ENCODE data around the gene MRPL43.

MRPL43 gene

DNA sequence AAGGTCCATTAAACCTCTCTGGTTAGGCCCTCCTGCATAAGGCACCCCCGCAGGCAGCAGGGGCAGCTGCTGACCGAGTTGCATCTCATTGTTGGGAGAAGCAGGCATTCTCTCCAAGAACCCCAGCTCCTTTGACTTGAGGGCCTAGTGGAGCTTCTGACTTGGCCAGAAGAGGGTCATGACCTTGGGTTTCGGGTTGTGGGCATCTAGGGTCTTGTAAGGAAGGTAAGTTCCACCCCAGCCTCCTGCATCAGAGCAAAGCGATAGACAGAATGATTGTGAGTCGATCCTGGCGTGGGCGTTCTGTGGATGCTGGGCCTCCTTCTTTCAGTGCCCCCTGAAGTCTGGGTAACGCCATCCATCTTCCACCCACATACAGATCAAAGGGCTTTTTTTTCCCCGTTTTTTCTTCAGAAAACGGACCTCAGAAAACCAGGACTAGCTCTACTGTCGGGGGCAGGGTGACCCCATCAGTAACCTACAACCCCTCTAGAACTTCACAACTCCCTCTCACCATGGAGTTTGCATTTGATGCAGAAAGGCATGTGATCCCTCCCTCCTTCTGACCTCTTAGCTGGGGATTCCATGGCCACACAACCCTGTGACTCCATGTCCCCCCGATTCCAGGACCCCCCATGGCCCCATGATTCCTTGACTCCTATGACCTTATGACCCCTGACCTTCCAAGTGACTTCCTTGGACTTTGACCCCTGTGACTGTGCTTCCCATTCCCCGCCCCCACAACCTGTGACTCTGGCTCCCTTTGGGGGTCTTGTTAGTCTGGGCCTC lies 15.0 kb downstream of the MRPL43 start:
- Mint-ChIP-seq H3K27ac (no peak overlapping the region), H3K36me3 (ENCODE audit: low read depth) (no peaks in the 10 kb centered on the region), H3K27me3 (ENCODE audit: low read depth, poor library complexity) (peaks cover 5% of the 10 kb centered on the region), H3K4me3 (peak overlapping the region; percentile 18), H3K4me1 (peaks cover 55% of the 10 kb centered on the region), H3K9me3 (no peaks in the 10 kb centered on the region)
- no peak for DNase-seq
- TF ChIP-seq, protein P1, sequence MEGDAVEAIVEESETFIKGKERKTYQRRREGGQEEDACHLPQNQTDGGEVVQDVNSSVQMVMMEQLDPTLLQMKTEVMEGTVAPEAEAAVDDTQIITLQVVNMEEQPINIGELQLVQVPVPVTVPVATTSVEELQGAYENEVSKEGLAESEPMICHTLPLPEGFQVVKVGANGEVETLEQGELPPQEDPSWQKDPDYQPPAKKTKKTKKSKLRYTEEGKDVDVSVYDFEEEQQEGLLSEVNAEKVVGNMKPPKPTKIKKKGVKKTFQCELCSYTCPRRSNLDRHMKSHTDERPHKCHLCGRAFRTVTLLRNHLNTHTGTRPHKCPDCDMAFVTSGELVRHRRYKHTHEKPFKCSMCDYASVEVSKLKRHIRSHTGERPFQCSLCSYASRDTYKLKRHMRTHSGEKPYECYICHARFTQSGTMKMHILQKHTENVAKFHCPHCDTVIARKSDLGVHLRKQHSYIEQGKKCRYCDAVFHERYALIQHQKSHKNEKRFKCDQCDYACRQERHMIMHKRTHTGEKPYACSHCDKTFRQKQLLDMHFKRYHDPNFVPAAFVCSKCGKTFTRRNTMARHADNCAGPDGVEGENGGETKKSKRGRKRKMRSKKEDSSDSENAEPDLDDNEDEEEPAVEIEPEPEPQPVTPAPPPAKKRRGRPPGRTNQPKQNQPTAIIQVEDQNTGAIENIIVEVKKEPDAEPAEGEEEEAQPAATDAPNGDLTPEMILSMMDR (IDR thresholded peaks at IDR 0.05) = no peak

DNA sequence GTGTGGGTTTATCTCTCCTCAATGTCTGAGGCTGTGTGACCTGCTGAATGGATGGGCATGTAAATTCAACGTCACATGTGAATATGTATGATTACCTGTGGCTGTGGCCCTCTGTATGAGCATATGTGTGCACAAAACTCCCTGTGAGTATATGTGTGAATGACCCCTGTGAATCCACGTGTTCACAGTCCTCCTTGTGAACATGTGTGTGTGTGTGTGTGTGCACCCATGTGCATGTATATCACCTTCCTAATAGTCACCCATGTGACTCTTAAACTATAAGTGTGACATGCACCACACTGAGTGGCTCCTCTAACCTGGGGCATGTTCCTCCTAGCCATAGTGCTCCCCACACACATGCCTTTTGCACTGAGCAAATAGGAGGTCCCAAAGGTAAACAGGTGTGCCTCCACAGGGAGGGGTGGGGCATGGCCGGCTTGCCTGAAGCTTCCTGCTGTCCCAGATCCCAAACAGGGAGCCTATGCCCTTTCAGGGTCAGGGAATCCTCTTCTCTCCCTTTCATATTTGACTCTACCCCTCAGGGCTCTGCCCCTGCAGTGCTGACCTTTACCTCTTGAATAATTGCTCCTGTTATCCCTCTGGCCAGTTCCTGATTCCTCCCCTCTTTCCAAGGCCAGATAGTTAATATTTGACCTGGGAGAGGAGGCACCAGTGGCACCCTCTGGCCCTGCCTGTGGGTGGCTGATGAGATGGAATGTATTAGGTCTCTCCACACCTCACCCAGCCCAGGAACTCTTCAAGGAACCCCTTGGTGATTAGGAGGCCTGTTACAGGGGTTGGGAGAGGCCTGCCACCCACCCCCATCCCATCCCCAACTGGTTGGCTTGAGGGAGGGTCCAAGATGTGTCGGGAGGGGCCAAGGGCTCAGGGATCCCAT lies 16.1 kb downstream of the MRPL43 start:
- DNase-seq = no peak
- H3K27ac Mint-ChIP-seq = no peak overlapping the region
- peak overlapping the region; percentile 79 for H3K4me3 Mint-ChIP-seq
- no peaks in the 10 kb centered on the region for H3K9me3 Mint-ChIP-seq
- peaks cover 5% of the 10 kb centered on the region for H3K27me3 Mint-ChIP-seq (ENCODE audit: low read depth, poor library complexity)
- TF ChIP-seq, protein P1 (IDR thresholded peaks at IDR 0.05) = no peak
- no peaks in the 10 kb centered on the region for H3K36me3 Mint-ChIP-seq (ENCODE audit: low read depth)
- H3K4me1 Mint-ChIP-seq = peaks cover 66% of the 10 kb centered on the region

DNA sequence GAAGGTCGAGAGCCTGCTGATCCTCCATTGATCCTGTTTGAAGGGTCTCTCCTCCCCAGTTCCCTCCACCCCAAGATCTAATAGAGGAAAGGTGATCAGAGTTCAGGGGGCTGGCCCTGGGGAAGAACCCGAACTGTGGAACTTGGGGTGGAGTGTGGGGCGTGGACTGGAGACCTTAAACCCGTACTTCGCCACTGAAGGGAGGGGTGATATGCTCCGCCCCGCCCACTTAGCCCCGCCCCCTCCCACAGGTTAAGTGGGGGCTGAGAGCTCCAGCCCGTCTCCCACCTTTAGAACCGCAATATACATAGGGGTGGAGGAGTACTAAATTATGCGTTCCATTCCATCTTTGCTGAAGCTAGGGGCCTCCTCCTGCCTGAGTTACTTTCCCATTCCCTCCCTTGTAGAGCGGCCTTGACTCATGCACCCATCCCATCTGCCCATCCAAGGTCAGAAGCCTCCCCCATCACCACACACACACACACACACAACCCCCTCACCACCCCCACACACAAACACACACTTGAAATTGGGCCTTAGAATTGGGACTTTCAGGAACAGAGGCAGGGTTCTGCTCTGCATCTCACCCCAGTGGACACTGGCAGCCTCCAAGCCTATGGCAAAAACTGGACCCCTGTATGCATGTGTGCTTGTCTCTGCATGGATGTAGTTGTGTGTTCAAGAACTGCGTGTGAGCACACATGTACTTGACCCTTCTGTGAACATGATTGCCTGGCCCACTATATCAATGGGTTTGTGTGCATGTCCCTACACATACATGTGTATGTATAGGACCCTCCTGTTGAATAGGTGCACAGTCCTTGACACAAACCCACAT lies 17.0 kb downstream of the MRPL43 start:
- Mint-ChIP-seq H3K27me3 (ENCODE audit: low read depth, poor library complexity) (peaks cover 5% of the 10 kb centered on the region), H3K4me3 (peak overlapping the region; percentile 79), H3K27ac (no peak overlapping the region), H3K9me3 (no peaks in the 10 kb centered on the region), H3K4me1 (peaks cover 66% of the 10 kb centered on the region), H3K36me3 (ENCODE audit: low read depth) (peaks cover 6% of the 10 kb centered on the region)
- TF ChIP-seq, protein P1 (IDR thresholded peaks at IDR 0.05) = no peak
- DNase-seq = peak; percentile 46

DNA sequence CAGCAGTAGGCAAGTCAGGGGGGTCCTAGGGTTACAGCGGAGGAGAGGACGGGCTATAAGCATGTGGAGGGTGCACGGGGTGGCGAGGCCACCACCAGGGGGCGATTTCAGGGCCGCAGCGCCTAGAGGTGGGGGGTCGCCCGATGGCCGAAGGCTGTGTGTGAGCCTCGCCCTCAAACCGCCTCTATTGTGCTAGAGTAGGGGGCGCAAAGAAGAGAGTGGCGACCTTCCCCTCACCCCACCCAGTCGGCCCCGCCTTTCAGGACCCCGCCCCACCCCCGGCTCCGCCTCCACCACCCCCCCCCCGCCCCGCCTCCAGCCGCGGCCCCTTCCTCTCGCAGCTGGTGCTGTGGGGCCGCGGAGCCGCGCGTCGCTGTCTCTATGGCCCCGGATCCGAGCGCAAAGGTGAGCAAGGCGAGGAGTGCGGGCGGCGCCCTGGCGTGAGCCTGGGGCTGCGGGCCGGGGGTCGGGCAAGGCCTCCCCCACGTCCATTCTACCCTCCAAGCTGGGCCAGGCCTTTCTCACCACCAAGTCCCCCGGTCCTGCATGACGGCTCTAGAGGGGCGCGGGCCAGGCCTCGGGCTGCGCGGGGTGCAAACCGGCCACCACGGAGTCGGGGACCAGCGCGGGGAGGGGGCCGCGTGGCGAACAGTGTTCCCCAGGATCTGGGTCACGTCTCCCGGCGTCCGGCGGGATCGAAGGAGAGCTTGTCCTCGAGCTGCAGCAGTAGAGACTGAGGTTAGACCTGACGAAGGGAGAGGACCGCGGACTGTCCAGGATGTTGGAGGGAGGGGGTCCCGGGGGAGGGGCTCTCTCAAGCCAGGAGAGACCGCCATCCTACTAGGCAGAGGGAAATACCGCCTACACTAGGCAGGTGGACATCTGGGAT lies 17.9 kb downstream of the MRPL43 start, which contains the start of gene SEMA4G:
Gene SEMA4G (plus strand): TSS at position 318 of the 889 bp plus-strand sequence. CDS start 3,409 bp downstream, outside the sequence.
- peak; percentile 82 for DNase-seq
- Mint-ChIP-seq H3K4me3 (peak within 1 kb of the TSS; percentile 79), H3K36me3 (ENCODE audit: low read depth) (peaks cover 7% of the 10 kb centered on the region), H3K4me1 (peaks cover 66% of the 10 kb centered on the region), H3K27ac (no peak within 1 kb of the TSS), H3K9me3 (no peaks in the 10 kb centered on the region), H3K27me3 (ENCODE audit: low read depth, poor library complexity) (peaks cover 5% of the 10 kb centered on the region)
- TF ChIP-seq, protein P1 (IDR thresholded peaks at IDR 0.05) = peak; percentile 66

DNA sequence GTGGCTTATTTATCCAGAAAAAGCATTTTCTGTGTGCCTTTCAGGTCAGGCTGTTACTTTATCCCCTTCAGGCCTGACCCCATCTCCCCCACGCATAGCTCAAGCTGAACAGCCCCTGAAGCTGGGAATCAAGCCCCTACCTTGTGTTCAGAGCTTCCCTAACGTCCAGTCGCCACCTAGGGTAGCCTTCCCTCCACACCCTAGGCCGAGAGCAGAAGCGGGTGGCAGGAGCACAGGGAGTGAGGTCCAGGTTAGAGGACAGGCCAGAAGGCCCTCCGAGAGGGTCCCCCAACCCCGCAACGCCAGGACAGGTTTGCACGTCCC lies 18.5 kb downstream of the MRPL43 start:
- H3K36me3 Mint-ChIP-seq (ENCODE audit: low read depth) = peaks cover 7% of the 10 kb centered on the region
- peaks cover 5% of the 10 kb centered on the region for H3K27me3 Mint-ChIP-seq (ENCODE audit: low read depth, poor library complexity)
- peaks cover 66% of the 10 kb centered on the region for H3K4me1 Mint-ChIP-seq

More for the DNA sequence above, 18.5 kb downstream of the MRPL43 start:
- no peak overlapping the region for H3K27ac Mint-ChIP-seq
- H3K9me3 Mint-ChIP-seq = no peaks in the 10 kb centered on the region
- H3K4me3 Mint-ChIP-seq = peak overlapping the region; percentile 79
- DNase-seq = no peak
- TF ChIP-seq, protein P1 (IDR thresholded peaks at IDR 0.05) = no peak

Data from nephron progenitor cell (in vitro differentiated cells).